ENCODE measurements around the gene MBTD1. TPM values are rescaled to one million over a fixed set of nuclear protein-coding genes. Genes with fewer than 3 reads are reported as not detected.

MBTD1 gene
- total and polyA plus RNA-seq, 10 of the 15 experiments (the other 5 are each of a cell fraction or from before 2014, with no cell fraction given) = 1.3 to 16.7 (median 9.5) TPM

DNA sequence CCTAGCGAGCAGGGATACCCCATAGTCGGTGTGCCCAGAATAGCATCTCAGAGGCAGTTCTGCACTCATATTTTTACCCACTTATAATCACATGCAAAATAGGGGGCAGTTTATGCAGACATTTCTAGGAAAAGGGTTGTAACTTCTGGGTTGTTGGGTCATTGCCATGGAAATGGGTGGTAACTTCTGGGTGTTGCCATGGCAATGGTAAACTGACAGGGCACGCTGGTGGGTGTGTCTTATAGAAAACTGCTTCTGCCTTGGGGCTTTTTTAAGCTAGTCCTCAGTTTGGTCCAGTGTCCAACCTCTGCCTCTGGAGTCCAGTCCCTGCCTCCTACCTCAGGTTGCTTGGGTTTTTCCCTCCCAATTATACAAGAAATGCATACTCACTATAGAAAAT is 131.8 kb downstream of the MBTD1 start:
- 2% methylated on average over 3 of the region's 3 CpGs for WGBS (ENCODE audit: insufficient coverage, insufficient replicate concordance, low lambda C conversion rate, missing lambda C conversion rate)
- Histone ChIP-seq H3K27ac (ENCODE audit: control insufficient read depth, insufficient read depth) (no peak overlapping the region), H3K4me1 (ENCODE audit: control insufficient read depth, insufficient read depth, low read length) (peaks cover 10% of the 10 kb centered on the region), H3K9me3 (replicated peaks; ENCODE audit: control insufficient read depth, insufficient read depth, low read length) (no peaks in the 10 kb centered on the region), H3K79me2 (ENCODE audit: control insufficient read depth, insufficient read depth, low read length) (no peaks in the 10 kb centered on the region), H3K27me3 (replicated peaks in 1 of 2; ENCODE audit: control insufficient read depth in 2 of 2, insufficient read depth in 2 of 2, low read length in 1 of 2) (no peaks in the 10 kb centered on the region), H3K9ac (ENCODE audit: control insufficient read depth, insufficient read depth, low read length) (no peak overlapping the region), H4K20me1 (ENCODE audit: control insufficient read depth, insufficient read depth) (no peaks in the 10 kb centered on the region), H2AFZ (ENCODE audit: control insufficient read depth, low read depth, low read length) (no peak overlapping the region), H3K4me2 (ENCODE audit: control insufficient read depth, insufficient read depth) (no peak overlapping the region), H3K36me3 (ENCODE audit: control insufficient read depth in 2 of 2, insufficient read depth in 2 of 2, low read length in 1 of 2) (no peaks in the 10 kb centered on the region), H3K4me3 (no peak overlapping the region)
- SMC1A ChIA-PET (ENCODE audit: uncharacterized antibody, unreplicated experiment) = interaction anchor here (1.0 kb wide), 1 partner anchor 20 kb away, joined by 3 read pairs; no protein-coding TSS in a partner anchor
- DNase-seq (ENCODE audit: low read depth, low spot score) (no peak), ATAC-seq (peak; percentile 60), FAIRE-seq (no peak)
- in situ Hi-C loops (cut with MboI) = no loop called here
- BruUV-seq (replicated peaks) = no TSS peak
- TF ChIP-seq BMI1 (IDR thresholded peaks at IDR 0.05; ENCODE audit: borderline replicate concordance) = peak; percentile 79
- 0 out of 2 replicates have a peak, but pooled peaks have one; percentile 22 for TF ChIP-seq RFX5 (IDR thresholded peaks at IDR 0.05; ENCODE audit: low read depth, low read length)
- TF ChIP-seq, protein P1, sequence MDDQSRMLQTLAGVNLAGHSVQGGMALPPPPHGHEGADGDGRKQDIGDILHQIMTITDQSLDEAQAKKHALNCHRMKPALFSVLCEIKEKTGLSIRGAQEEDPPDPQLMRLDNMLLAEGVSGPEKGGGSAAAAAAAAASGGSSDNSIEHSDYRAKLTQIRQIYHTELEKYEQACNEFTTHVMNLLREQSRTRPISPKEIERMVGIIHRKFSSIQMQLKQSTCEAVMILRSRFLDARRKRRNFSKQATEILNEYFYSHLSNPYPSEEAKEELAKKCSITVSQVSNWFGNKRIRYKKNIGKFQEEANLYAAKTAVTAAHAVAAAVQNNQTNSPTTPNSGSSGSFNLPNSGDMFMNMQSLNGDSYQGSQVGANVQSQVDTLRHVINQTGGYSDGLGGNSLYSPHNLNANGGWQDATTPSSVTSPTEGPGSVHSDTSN (IDR thresholded peaks at IDR 0.05; ENCODE audit: insufficient replicate concordance, low read depth, low read length) = peak; percentile 54
- no peak for TF ChIP-seq PML (IDR thresholded peaks at IDR 0.05; ENCODE audit: low read length)
- TF ChIP-seq SRF (IDR thresholded peaks at IDR 0.05; ENCODE audit: low read depth in 2 of 2, low read length in 2 of 2) = no peak
- TF ChIP-seq FOS (IDR thresholded peaks at IDR 0.05; ENCODE audit: borderline replicate concordance, extremely low read depth, insufficient read length) = no peak
- TF ChIP-seq MTA2 (IDR thresholded peaks at IDR 0.05; ENCODE audit: low read depth) = no peak
- TF ChIP-seq ETV6 (conservative IDR thresholded peaks at IDR 0.05 in 1 of 2, IDR thresholded peaks at IDR 0.05 in 1 of 2; ENCODE audit: borderline replicate concordance in 1 of 2, low read depth in 1 of 2) = no peak
- TF ChIP-seq, protein P2, sequence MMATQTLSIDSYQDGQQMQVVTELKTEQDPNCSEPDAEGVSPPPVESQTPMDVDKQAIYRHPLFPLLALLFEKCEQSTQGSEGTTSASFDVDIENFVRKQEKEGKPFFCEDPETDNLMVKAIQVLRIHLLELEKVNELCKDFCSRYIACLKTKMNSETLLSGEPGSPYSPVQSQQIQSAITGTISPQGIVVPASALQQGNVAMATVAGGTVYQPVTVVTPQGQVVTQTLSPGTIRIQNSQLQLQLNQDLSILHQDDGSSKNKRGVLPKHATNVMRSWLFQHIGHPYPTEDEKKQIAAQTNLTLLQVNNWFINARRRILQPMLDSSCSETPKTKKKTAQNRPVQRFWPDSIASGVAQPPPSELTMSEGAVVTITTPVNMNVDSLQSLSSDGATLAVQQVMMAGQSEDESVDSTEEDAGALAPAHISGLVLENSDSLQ (IDR thresholded peaks at IDR 0.05) = peak; percentile 94
- no peak for TF ChIP-seq ZNF207 (IDR thresholded peaks at IDR 0.05; ENCODE audit: borderline replicate concordance)
- intact Hi-C loops (cut with micrococcal nuclease; ENCODE audit: unreplicated experiment) = no loop called here
- CTCF ChIA-PET = interaction anchor here (0.9 kb wide), 1 partner anchor 59 kb away, joined by 3 read pairs; no protein-coding TSS in a partner anchor
- RAD21 ChIA-PET (ENCODE audit: unreplicated experiment) = interaction anchor here (0.7 kb wide), 1 partner anchor 82 kb away, joined by 3 read pairs; no protein-coding TSS in a partner anchor
- POLR2A ChIA-PET = no interaction called here

Other genes with a start within 250 kb of the MBTD1 start
- gene SPAG9, start 139.2 kb downstream of the MBTD1 start, total RNA-seq (2014; rRNA removed) = 27.6 and 31.7 TPM in 2 replicates
- 42.0 and 44.9 TPM in 2 replicates for gene SPAG9, start 139.2 kb downstream of the MBTD1 start, total RNA-seq (2014; rRNA removed; fragmentation: Illumina TruSeq; extraction: Trizol)
- gene SPAG9, start 139.2 kb downstream of the MBTD1 start, total RNA-seq (2021) = 33.2 and 35.0 TPM in 2 replicates
- gene SPAG9, start 139.2 kb downstream of the MBTD1 start, polyA plus RNA-seq (2011; rRNA removed) = 40.9 and 57.0 TPM in 2 replicates
- gene SPAG9, start 139.2 kb downstream of the MBTD1 start, polyA plus RNA-seq (2014; fragmentation: Illumina TruSeq; extraction: Trizol) = 34.6 and 41.4 TPM in 2 replicates
- gene SPAG9, start 139.2 kb downstream of the MBTD1 start, polyA plus RNA-seq (2014; fragmentation: Nextera tagmentation; extraction: Ambion mirVana) = 1 to 10 TPM; 6.6 to 6.8 TPM
- 20.3 and 22.2 TPM in 2 replicates for gene SPAG9, start 139.2 kb downstream of the MBTD1 start, polyA plus RNA-seq (2014; rRNA removed)
- 10 to 100 TPM; 12.4 to 13.3 TPM for gene SPAG9, start 139.2 kb downstream of the MBTD1 start, polyA plus RNA-seq (2016; fragmentation: Nextera tagmentation; extraction: Ambion mirVana)
- 273 and 276 TPM in 2 replicates for gene NME1, start 106.5 kb downstream of the MBTD1 start, total RNA-seq (2014; rRNA removed)
- 297 and 328 TPM in 2 replicates for gene NME1, start 106.5 kb downstream of the MBTD1 start, total RNA-seq (2014; rRNA removed; fragmentation: Illumina TruSeq; extraction: Trizol)
- 327 and 332 TPM in 2 replicates for gene NME1, start 106.5 kb downstream of the MBTD1 start, total RNA-seq (2021)
- 389 and 480 TPM in 2 replicates for gene NME1, start 106.5 kb downstream of the MBTD1 start, polyA plus RNA-seq (2011; rRNA removed)
- 344 and 430 TPM in 2 replicates for gene NME1, start 106.5 kb downstream of the MBTD1 start, polyA plus RNA-seq (2014; fragmentation: Illumina TruSeq; extraction: Trizol)
- gene NME1, start 106.5 kb downstream of the MBTD1 start, polyA plus RNA-seq (2014; fragmentation: Nextera tagmentation; extraction: Ambion mirVana) = 1,000 to 10,000 TPM; 1,138 to 1,362 TPM
- gene NME1, start 106.5 kb downstream of the MBTD1 start, polyA plus RNA-seq (2014; rRNA removed) = 392 and 402 TPM in 2 replicates
- 100 to 1,000 TPM; 731 to 794 TPM for gene NME1, start 106.5 kb downstream of the MBTD1 start, polyA plus RNA-seq (2016; fragmentation: Nextera tagmentation; extraction: Ambion mirVana)
- 583 and 663 TPM in 2 replicates for gene NME2, start 93.6 kb downstream of the MBTD1 start, total RNA-seq (2014; rRNA removed)
- 555 and 589 TPM in 2 replicates for gene NME2, start 93.6 kb downstream of the MBTD1 start, total RNA-seq (2014; rRNA removed; fragmentation: Illumina TruSeq; extraction: Trizol)
- 781 and 785 TPM in 2 replicates for gene NME2, start 93.6 kb downstream of the MBTD1 start, total RNA-seq (2021)
- 730 and 787 TPM in 2 replicates for gene NME2, start 93.6 kb downstream of the MBTD1 start, polyA plus RNA-seq (2011; rRNA removed)
- 467 and 525 TPM in 2 replicates for gene NME2, start 93.6 kb downstream of the MBTD1 start, polyA plus RNA-seq (2014; fragmentation: Illumina TruSeq; extraction: Trizol)
- 100 to 1,000 TPM; 497 to 881 TPM for gene NME2, start 93.6 kb downstream of the MBTD1 start, polyA plus RNA-seq (2014; fragmentation: Nextera tagmentation; extraction: Ambion mirVana)
- 986 and 1,114 TPM in 2 replicates for gene NME2, start 93.6 kb downstream of the MBTD1 start, polyA plus RNA-seq (2014; rRNA removed)
- gene NME2, start 93.6 kb downstream of the MBTD1 start, polyA plus RNA-seq (2016; fragmentation: Nextera tagmentation; extraction: Ambion mirVana) = 1,000 to 10,000 TPM; 1,003 to 1,030 TPM
- gene UTP18, start 497 bp upstream of the MBTD1 start, total RNA-seq (2014; rRNA removed) = 58.4 and 72.8 TPM in 2 replicates
- 63.0 and 65.7 TPM in 2 replicates for gene UTP18, start 497 bp upstream of the MBTD1 start, total RNA-seq (2014; rRNA removed; fragmentation: Illumina TruSeq; extraction: Trizol)
- gene UTP18, start 497 bp upstream of the MBTD1 start, total RNA-seq (2021) = 54.9 and 62.4 TPM in 2 replicates
- gene UTP18, start 497 bp upstream of the MBTD1 start, polyA plus RNA-seq (2011; rRNA removed) = 63.9 and 95.8 TPM in 2 replicates
- 51.7 and 56.9 TPM in 2 replicates for gene UTP18, start 497 bp upstream of the MBTD1 start, polyA plus RNA-seq (2014; fragmentation: Illumina TruSeq; extraction: Trizol)
- 10 to 100 TPM; 31.0 to 59.2 TPM for gene UTP18, start 497 bp upstream of the MBTD1 start, polyA plus RNA-seq (2014; fragmentation: Nextera tagmentation; extraction: Ambion mirVana)
- gene UTP18, start 497 bp upstream of the MBTD1 start, polyA plus RNA-seq (2014; rRNA removed) = 42.4 and 45.4 TPM in 2 replicates
- 100 to 1,000 TPM; 102 to 111 TPM for gene UTP18, start 497 bp upstream of the MBTD1 start, polyA plus RNA-seq (2016; fragmentation: Nextera tagmentation; extraction: Ambion mirVana)

Measured in GM12878 (cell line).